Memory B cell (primary cell): ENCODE data around the gene DGUOK.
A peak's percentile ranks its signal among the peaks of the same experiment; 100 is the strongest.
"Not testable (repeated sequence)": the region's sequence is repeated elsewhere in the genome, so short reads cannot be mapped to it uniquely, and the experiment has no call there.

ENCODE experiments used
- ATAC-seq: fragments of 150-1000 bp; cut with Tn5 transposase; 2 replicates; pipeline ENCODE4 v1.10.0; 2021; ENCODE audit warnings: low read depth, mild to moderate bottlenecking, moderate library complexity
- DNase-seq, 2 donors: peaks; one replicate each; pipeline ENCODE4 v3.0.0; 2022; ENCODE audit warnings: low spot score in 2 of 2
- H3K27ac Mint-ChIP-seq: one replicate; pipeline ENCODE4 v1.8.0; 2022; ENCODE audit warnings: mild to moderate bottlenecking, moderate library complexity, mixed read lengths
- H3K27me3 Mint-ChIP-seq: one replicate; pipeline ENCODE4 v1.8.0; 2022; ENCODE audit warnings: mixed read lengths
- H3K36me3 Mint-ChIP-seq: one replicate; pipeline ENCODE4 v1.8.0; 2022; ENCODE audit warnings: mild to moderate bottlenecking, mixed read lengths
- H3K4me1 Mint-ChIP-seq: one replicate; pipeline ENCODE4 v1.8.0; 2022; ENCODE audit warnings: mixed read lengths
- H3K4me3 Mint-ChIP-seq: one replicate; pipeline ENCODE4 v1.8.0; 2022; ENCODE audit warnings: mild to moderate bottlenecking, moderate library complexity, mixed read lengths
- H3K9me3 Mint-ChIP-seq: one replicate; pipeline ENCODE4 v1.8.0; 2022; ENCODE audit warnings: mixed read lengths

DGUOK gene

GRCh38 chr2:73939419-73939818 lies 12.7 kb downstream of the DGUOK start:
- Mint-ChIP-seq H3K27me3 (no peaks in the 10 kb centered on the region), H3K36me3 (peaks cover 20% of the 10 kb centered on the region), H3K27ac (peak overlapping the region; percentile 48), H3K4me3 (no peak overlapping the region), H3K9me3 (no peaks in the 10 kb centered on the region), H3K4me1 (peaks cover 31% of the 10 kb centered on the region)
- DNase-seq: no peak
- ATAC-seq: peak; percentile 32

- Mint-ChIP-seq H3K36me3 (peaks cover 23% of the 10 kb centered on the region), H3K4me1 (peaks cover 35% of the 10 kb centered on the region), H3K27ac (peak overlapping the region; percentile 48)
- H3K4me3 Mint-ChIP-seq, H3K9me3 Mint-ChIP-seq, DNase-seq, H3K27me3 Mint-ChIP-seq, ATAC-seq: not testable (repeated sequence)
Measured at GRCh38 chr2:73940066-73940465, 13.4 kb downstream of the DGUOK start.

GRCh38 chr2:73942664-73943063 lies 16.0 kb downstream of the DGUOK start:
- H3K4me3 Mint-ChIP-seq: no peak overlapping the region
- ATAC-seq (no peak), DNase-seq (no peak)
- H3K9me3 Mint-ChIP-seq: no peaks in the 10 kb centered on the region
- no peaks in the 10 kb centered on the region for H3K27me3 Mint-ChIP-seq
- peaks cover 21% of the 10 kb centered on the region for H3K4me1 Mint-ChIP-seq
- H3K36me3 Mint-ChIP-seq: peaks cover 16% of the 10 kb centered on the region
- H3K27ac Mint-ChIP-seq: no peak overlapping the region

GRCh38 chr2:73944714-73945113 lies 18.0 kb downstream of the DGUOK start:
- H3K4me1 Mint-ChIP-seq: peaks cover 24% of the 10 kb centered on the region
- no peak for DNase-seq
- no peak overlapping the region for H3K4me3 Mint-ChIP-seq
- no peak for ATAC-seq
- peaks cover 13% of the 10 kb centered on the region for H3K36me3 Mint-ChIP-seq
- peak overlapping the region; percentile 8 for H3K27ac Mint-ChIP-seq
- no peaks in the 10 kb centered on the region for H3K27me3 Mint-ChIP-seq
- H3K9me3 Mint-ChIP-seq: no peaks in the 10 kb centered on the region

- Mint-ChIP-seq H3K27ac (no peak overlapping the region), H3K36me3 (peaks cover 14% of the 10 kb centered on the region)
Measured at GRCh38 chr2:73946215-73946614, 19.5 kb downstream of the DGUOK start.

DNA sequence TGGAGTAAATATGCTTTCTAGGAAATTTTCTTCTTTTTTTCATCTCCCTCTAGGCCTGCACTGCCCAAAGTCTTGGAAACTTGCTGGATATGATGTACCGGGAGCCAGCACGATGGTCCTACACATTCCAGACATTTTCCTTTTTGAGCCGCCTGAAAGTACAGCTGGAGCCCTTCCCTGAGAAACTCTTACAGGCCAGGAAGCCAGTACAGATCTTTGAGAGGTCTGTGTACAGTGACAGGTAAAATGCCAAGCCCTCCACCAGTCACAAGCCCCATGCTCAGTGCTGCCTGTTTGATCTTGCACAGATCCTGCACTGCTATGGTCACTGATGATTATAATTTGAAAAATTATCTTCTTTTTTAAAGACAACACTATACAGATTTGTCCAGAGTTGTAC lies 20.0 kb downstream of the DGUOK start:
- Mint-ChIP-seq H3K4me1 (peaks cover 16% of the 10 kb centered on the region), H3K27me3 (no peaks in the 10 kb centered on the region), H3K27ac (no peak overlapping the region), H3K9me3 (no peaks in the 10 kb centered on the region), H3K36me3 (peaks cover 18% of the 10 kb centered on the region), H3K4me3 (no peak overlapping the region)
- no peak for DNase-seq
- no peak for ATAC-seq

More at GRCh38 chr2:73946215-73946614, 19.5 kb downstream of the DGUOK start:
- no peak overlapping the region for H3K4me3 Mint-ChIP-seq
- DNase-seq (no peak), ATAC-seq (no peak)
- no peaks in the 10 kb centered on the region for H3K9me3 Mint-ChIP-seq
- H3K4me1 Mint-ChIP-seq: peaks cover 18% of the 10 kb centered on the region
- no peaks in the 10 kb centered on the region for H3K27me3 Mint-ChIP-seq

GRCh38 chr2:73947412-73948018 lies 20.8 kb downstream of the DGUOK start:
- H3K27ac Mint-ChIP-seq: no peak overlapping the region
- peaks cover 23% of the 10 kb centered on the region for H3K36me3 Mint-ChIP-seq
- no peaks in the 10 kb centered on the region for H3K9me3 Mint-ChIP-seq
- no peaks in the 10 kb centered on the region for H3K27me3 Mint-ChIP-seq
- DNase-seq: no peak
- no peak for ATAC-seq
- no peak overlapping the region for H3K4me3 Mint-ChIP-seq
- H3K4me1 Mint-ChIP-seq: peaks cover 15% of the 10 kb centered on the region

- H3K4me3 Mint-ChIP-seq: no peak overlapping the region
- peaks cover 29% of the 10 kb centered on the region for H3K36me3 Mint-ChIP-seq
- DNase-seq (no peak), ATAC-seq (no peak)
- no peak overlapping the region for H3K27ac Mint-ChIP-seq
- H3K27me3 Mint-ChIP-seq: no peaks in the 10 kb centered on the region
- H3K9me3 Mint-ChIP-seq: no peaks in the 10 kb centered on the region
- peaks cover 15% of the 10 kb centered on the region for H3K4me1 Mint-ChIP-seq
Measured at GRCh38 chr2:73949802-73950201, 23.1 kb downstream of the DGUOK start.

- ATAC-seq: no peak
- H3K4me3 Mint-ChIP-seq: no peak overlapping the region
- H3K4me1 Mint-ChIP-seq: peaks cover 10% of the 10 kb centered on the region
- H3K27me3 Mint-ChIP-seq: no peaks in the 10 kb centered on the region
- H3K36me3 Mint-ChIP-seq: peaks cover 37% of the 10 kb centered on the region
- no peaks in the 10 kb centered on the region for H3K9me3 Mint-ChIP-seq
- DNase-seq: no peak
- H3K27ac Mint-ChIP-seq: no peak overlapping the region
Measured at GRCh38 chr2:73952499-73953446, 26.1 kb downstream of the DGUOK start.

GRCh38 chr2:73956218-73956865 lies 29.7 kb downstream of the DGUOK start:
- peaks cover 2% of the 10 kb centered on the region for H3K4me1 Mint-ChIP-seq
- ATAC-seq (no peak), DNase-seq (no peak)
- no peak overlapping the region for H3K4me3 Mint-ChIP-seq
- H3K9me3 Mint-ChIP-seq: no peaks in the 10 kb centered on the region
- no peaks in the 10 kb centered on the region for H3K27me3 Mint-ChIP-seq
- H3K27ac Mint-ChIP-seq: no peak overlapping the region
- peaks cover 52% of the 10 kb centered on the region for H3K36me3 Mint-ChIP-seq

DNA sequence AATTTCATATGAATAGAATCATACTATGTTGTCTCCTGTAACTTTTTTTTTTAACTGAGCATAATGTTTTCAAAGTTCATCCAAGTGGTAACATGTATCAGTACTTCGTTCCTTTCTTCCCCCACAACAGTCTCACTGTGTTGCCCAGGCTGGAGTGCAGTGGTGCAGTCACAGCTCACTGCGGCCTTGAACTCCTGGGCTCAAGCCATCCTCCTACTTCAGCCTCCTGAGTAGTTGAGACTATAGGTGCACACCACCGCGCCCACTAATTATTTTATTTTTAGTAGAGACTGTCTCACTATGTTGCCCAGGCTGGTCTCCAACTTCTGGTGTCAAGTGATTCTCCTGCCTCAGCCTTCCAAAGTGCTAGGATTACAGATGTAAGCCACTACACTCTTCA lies 34.6 kb downstream of the DGUOK start:
- ATAC-seq (no peak), DNase-seq (no peak)
- H3K36me3 Mint-ChIP-seq: peaks cover 36% of the 10 kb centered on the region
- no peak overlapping the region for H3K4me3 Mint-ChIP-seq
- peaks cover 5% of the 10 kb centered on the region for H3K9me3 Mint-ChIP-seq
- peaks cover 7% of the 10 kb centered on the region for H3K4me1 Mint-ChIP-seq
- no peaks in the 10 kb centered on the region for H3K27me3 Mint-ChIP-seq
- H3K27ac Mint-ChIP-seq: no peak overlapping the region

DNA sequence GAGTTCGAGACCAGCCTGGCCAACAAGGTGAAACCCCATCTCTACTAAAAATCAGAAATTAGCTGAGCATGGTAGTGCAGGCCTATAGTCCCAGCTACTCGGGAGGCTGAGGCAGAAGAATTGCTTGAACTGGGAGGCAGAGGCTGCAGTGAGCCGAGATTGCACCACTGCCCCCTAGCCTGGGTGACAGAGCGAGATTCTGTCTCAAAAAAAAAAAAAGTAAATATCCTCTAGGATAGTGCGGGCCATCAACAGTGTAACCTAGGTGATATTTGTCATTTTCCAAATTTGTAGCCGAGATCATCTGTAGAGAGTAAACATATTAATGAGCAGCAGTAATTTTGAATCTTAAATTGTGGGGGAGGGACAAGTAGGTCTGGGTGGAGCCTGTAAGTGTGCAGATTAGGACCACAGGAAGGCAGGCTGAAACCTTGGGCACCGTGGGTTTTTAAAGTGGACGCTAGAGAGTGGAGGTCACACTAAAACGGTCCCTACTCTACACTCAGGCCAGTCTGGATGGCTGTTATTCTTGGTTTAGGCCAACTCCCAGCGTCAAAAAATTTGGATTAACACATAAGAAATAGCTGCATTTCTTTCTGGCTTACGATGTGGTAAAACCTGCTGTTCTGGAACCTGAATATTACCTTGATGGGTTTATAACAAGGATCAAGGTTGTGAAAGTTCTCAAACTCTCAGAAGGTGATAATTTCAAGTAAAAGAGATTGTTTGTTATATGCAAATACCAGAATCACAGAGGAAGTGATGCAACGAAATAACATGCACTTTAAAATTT lies 35.3 kb downstream of the DGUOK start:
- peaks cover 30% of the 10 kb centered on the region for H3K36me3 Mint-ChIP-seq

GRCh38 chr2:73962798-73963197 lies 36.1 kb downstream of the DGUOK start:
- H3K36me3 Mint-ChIP-seq: peaks cover 27% of the 10 kb centered on the region
- peaks cover 5% of the 10 kb centered on the region for H3K9me3 Mint-ChIP-seq
- no peak overlapping the region for H3K4me3 Mint-ChIP-seq
- H3K27ac Mint-ChIP-seq: no peak overlapping the region
- no peaks in the 10 kb centered on the region for H3K27me3 Mint-ChIP-seq
- peaks cover 7% of the 10 kb centered on the region for H3K4me1 Mint-ChIP-seq
- DNase-seq (no peak), ATAC-seq (no peak)

More for the DNA sequence above, 35.3 kb downstream of the DGUOK start:
- H3K27me3 Mint-ChIP-seq: no peaks in the 10 kb centered on the region
- no peak overlapping the region for H3K4me3 Mint-ChIP-seq
- ATAC-seq (no peak), DNase-seq (no peak)
- peaks cover 5% of the 10 kb centered on the region for H3K9me3 Mint-ChIP-seq
- H3K27ac Mint-ChIP-seq: no peak overlapping the region
- H3K4me1 Mint-ChIP-seq: peaks cover 7% of the 10 kb centered on the region
